Spleen (tissue), 7 donors: ENCODE data around the gene NOL9.

Experiments used
- POLR2A ChIP-seq, 3 donors: fragments of 450-650 bp; IDR thresholded peaks; one replicate each; pipeline ENCODE4 v1.5.1; 2017; ENCODE audit warnings: antibody characterized with exemption in 3 of 3, mild to moderate bottlenecking in 1 of 3
- POLR2AphosphoS5 ChIP-seq, 3 donors: sonication (generic); formaldehyde crosslinking; IDR thresholded peaks; one replicate each; pipeline ENCODE4 v1.5.1; 2017; ENCODE audit warnings: antibody characterized with exemption in 3 of 3
- TF ChIP-seq, protein P1 (sequence below), 11 experiments: fragments of 200-600 bp in 7 of 11; fragments of 450-650 bp in 4 of 11; sonication (generic) in 4 of 11; IDR thresholded peaks in 8 of 11; conservative IDR thresholded peaks in 3 of 11; 1 replicate in 7 of 11; 2 replicates in 4 of 11; pipeline versions ENCODE4 v1.4.0 to v1.8.0; 2016 to 2021; ENCODE audit warnings: antibody characterized with exemption in 11 of 11, inconsistent platforms in 4 of 11, mild to moderate bottlenecking in 1 of 11
- donor health status: DM: no; HTN: no; CAD: no; lungs with moderate emphysema.
- donor health status: DM: no; HTN: no; CAD: no.
- donor health status: DM: no; HTN: no; CAD: no.

DNA sequence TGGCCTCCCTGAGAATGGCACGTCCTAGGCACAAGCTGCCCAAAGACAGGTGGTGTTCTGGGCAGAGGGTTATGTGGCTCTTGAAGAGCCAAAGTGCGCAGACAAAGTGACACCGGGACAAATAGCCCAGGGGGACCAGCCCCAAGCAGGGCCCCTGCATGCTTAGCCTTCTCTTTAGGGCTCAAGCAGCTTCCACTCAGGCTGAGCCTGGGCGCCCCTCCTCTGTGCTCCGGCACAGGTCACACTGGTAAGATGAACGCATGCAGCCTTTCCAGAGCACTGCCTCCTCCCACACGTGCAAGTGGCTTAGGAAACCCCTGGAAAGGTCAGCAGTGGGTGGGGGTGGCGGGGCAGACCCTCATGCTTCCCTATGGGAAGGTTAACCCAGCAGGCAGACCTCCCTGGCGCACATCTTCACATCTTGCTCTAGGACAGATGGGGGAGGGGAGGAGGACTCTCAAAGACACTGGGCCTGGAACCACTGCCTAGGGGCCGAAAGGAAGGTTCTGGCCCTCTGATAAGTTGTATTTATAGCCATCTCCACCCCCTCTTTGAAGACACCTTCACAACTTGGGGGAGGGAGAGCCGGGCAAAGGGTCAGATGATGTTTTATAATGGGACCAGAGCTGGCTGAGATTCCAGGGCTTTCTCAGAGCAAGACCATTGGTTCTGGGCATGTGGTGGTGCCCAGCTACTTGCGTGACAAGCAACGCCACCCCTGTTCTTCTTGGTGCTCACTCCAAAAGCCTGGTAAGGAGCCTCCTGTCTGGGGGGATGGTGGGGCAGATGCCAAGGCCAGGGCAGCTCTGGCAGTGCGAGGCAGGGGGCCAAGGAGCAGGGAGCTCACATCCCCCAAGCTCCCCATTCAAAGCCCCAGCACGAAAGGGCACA lies 42.8 kb upstream of the NOL9 start:
- TF ChIP-seq, protein P1, sequence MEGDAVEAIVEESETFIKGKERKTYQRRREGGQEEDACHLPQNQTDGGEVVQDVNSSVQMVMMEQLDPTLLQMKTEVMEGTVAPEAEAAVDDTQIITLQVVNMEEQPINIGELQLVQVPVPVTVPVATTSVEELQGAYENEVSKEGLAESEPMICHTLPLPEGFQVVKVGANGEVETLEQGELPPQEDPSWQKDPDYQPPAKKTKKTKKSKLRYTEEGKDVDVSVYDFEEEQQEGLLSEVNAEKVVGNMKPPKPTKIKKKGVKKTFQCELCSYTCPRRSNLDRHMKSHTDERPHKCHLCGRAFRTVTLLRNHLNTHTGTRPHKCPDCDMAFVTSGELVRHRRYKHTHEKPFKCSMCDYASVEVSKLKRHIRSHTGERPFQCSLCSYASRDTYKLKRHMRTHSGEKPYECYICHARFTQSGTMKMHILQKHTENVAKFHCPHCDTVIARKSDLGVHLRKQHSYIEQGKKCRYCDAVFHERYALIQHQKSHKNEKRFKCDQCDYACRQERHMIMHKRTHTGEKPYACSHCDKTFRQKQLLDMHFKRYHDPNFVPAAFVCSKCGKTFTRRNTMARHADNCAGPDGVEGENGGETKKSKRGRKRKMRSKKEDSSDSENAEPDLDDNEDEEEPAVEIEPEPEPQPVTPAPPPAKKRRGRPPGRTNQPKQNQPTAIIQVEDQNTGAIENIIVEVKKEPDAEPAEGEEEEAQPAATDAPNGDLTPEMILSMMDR (IDR thresholded peaks at IDR 0.05 in 8 of 11, conservative IDR thresholded peaks at IDR 0.05 in 3 of 11): no peak
- TF ChIP-seq POLR2AphosphoS5 (IDR thresholded peaks at IDR 0.05) (peak in 1 of 3 donors; percentile 29), POLR2A (IDR thresholded peaks at IDR 0.05) (no peak)
